Vagina (tissue), 2 donors: Measurements from ENCODE around the gene USH1C.

Experiments
- POLR2A ChIP-seq, 2 donors: fragments of 450-650 bp; IDR thresholded peaks; one replicate each; pipeline ENCODE4 v1.6.1; 2017; ENCODE audit warnings: antibody characterized with exemption in 2 of 2, mild to moderate bottlenecking in 2 of 2, moderate library complexity in 2 of 2
- POLR2AphosphoS5 ChIP-seq, 2 donors: sonication (generic); formaldehyde crosslinking; IDR thresholded peaks; one replicate each; pipeline ENCODE4 v1.9.0; 2017; ENCODE audit warnings: antibody characterized with exemption in 2 of 2, mild to moderate bottlenecking in 2 of 2, low read depth in 1 of 2; ENCODE audit not compliant: insufficient read depth in 1 of 2
- TF ChIP-seq, protein P1 (sequence below), 3 experiments: fragments of 450-650 bp in 2 of 3; fragments of 200-600 bp in 1 of 3; sonication (generic) in 1 of 3; IDR thresholded peaks; one replicate each; pipeline ENCODE4 v1.5.1; 2017 to 2019; ENCODE audit warnings: antibody characterized with exemption in 3 of 3, mild to moderate bottlenecking in 2 of 3, moderate library complexity in 2 of 3

DNA sequence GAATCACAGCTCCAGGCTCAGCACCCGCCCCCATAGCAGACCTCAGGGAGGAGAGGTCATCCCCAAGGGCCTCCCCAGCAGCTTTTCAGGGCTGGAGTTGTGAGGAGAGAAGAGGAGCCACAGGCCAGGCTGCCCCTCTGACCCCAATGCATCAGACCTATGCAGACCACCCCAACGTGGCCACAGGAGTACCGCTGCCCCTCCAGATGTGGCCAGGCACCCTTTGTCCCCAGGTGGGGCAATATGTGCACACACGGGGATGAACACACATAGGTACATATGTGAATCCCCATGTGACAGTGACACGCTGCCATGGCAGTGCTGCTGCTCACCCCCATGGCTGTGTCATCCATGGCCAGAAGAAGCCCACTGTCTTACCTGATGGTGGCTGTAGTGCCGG lies 10.9 kb downstream of the USH1C start:
- TF ChIP-seq POLR2A (IDR thresholded peaks at IDR 0.05), result no peak
- TF ChIP-seq POLR2AphosphoS5 (IDR thresholded peaks at IDR 0.05; ENCODE audit: insufficient read depth in 1 of 2, low read depth in 1 of 2), result no peak
- TF ChIP-seq, protein P1, sequence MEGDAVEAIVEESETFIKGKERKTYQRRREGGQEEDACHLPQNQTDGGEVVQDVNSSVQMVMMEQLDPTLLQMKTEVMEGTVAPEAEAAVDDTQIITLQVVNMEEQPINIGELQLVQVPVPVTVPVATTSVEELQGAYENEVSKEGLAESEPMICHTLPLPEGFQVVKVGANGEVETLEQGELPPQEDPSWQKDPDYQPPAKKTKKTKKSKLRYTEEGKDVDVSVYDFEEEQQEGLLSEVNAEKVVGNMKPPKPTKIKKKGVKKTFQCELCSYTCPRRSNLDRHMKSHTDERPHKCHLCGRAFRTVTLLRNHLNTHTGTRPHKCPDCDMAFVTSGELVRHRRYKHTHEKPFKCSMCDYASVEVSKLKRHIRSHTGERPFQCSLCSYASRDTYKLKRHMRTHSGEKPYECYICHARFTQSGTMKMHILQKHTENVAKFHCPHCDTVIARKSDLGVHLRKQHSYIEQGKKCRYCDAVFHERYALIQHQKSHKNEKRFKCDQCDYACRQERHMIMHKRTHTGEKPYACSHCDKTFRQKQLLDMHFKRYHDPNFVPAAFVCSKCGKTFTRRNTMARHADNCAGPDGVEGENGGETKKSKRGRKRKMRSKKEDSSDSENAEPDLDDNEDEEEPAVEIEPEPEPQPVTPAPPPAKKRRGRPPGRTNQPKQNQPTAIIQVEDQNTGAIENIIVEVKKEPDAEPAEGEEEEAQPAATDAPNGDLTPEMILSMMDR (IDR thresholded peaks at IDR 0.05), result no peak
